Neuronal stem cell (in vitro differentiated cells): ENCODE data around the gene CYP4B1.

ENCODE experiments used
- DNase-seq: peaks from one replicate; pipeline ENCODE4 v3.0.0-alpha.2; 2013; ENCODE audit warnings: low spot score
- H2AFZ ChIP-seq: one replicate; pipeline ENCODE4 v1.6.1; 2013; ENCODE audit warnings: mild to moderate bottlenecking, low read length, inconsistent platforms
- H2AK5ac ChIP-seq: 2 replicates; pipeline ENCODE4 v1.6.1; 2013; ENCODE audit warnings: low read depth, mild to moderate bottlenecking, inconsistent platforms, low read length, moderate library complexity, mixed read lengths
- H2BK120ac ChIP-seq: 2 replicates; pipeline ENCODE4 v1.6.1; 2013; ENCODE audit warnings: low read depth, mild to moderate bottlenecking, inconsistent platforms, low read length, moderate library complexity, mixed read lengths
- H2BK12ac ChIP-seq: one replicate; pipeline ENCODE4 v1.6.1; 2013; ENCODE audit warnings: low read length, inconsistent platforms
- H2BK15ac ChIP-seq: 2 replicates; pipeline ENCODE4 v1.6.1; 2013; ENCODE audit warnings: mild to moderate bottlenecking, low read length, inconsistent platforms, mixed read lengths
- H2BK5ac ChIP-seq: one replicate; pipeline ENCODE4 v1.6.1; 2013; ENCODE audit warnings: inconsistent platforms, mild to moderate bottlenecking, low read length, moderate library complexity
- H3K14ac ChIP-seq: one replicate; pipeline ENCODE4 v1.6.1; 2013; ENCODE audit warnings: low read length, inconsistent platforms
- H3K18ac ChIP-seq: 2 replicates; pipeline ENCODE4 v1.6.1; 2013; ENCODE audit warnings: low read length, inconsistent platforms
- H3K23ac ChIP-seq: 2 replicates; pipeline ENCODE4 v1.6.1; 2013; ENCODE audit warnings: low read depth, mild to moderate bottlenecking, mixed read lengths, low read length, inconsistent platforms; ENCODE audit not compliant: poor library complexity
- H3K27ac ChIP-seq: replicated peaks from 3 replicates; pipeline ENCODE4 v1.5.1; 2013; ENCODE audit warnings: low read length, inconsistent platforms
- H3K27me3 ChIP-seq, 3 experiments: 2 replicates each; pipeline ENCODE4 v1.6.1; 2013; ENCODE audit warnings: low read length in 3 of 3, mild to moderate bottlenecking in 2 of 3, inconsistent platforms in 1 of 3, low read depth in 1 of 3, mixed read lengths in 1 of 3, moderate library complexity in 1 of 3; ENCODE audit not compliant: control insufficient read depth in 3 of 3, insufficient read depth in 3 of 3
- H3K36me3 ChIP-seq, 2 donors: replicated peaks in 1 of 2; 2 replicates each; pipeline ENCODE4 v1.6.1; 2013; ENCODE audit warnings: low read length in 2 of 2; ENCODE audit not compliant: control insufficient read depth in 2 of 2, insufficient read depth in 2 of 2
- H3K4ac ChIP-seq: 2 replicates; pipeline ENCODE4 v1.6.1; 2013; ENCODE audit warnings: inconsistent platforms, mild to moderate bottlenecking, low read length, moderate library complexity
- H3K4me1 ChIP-seq, 2 donors: 1 replicate in 1 of 2; 2 replicates in 1 of 2; pipeline ENCODE4 v1.6.1; 2013; ENCODE audit warnings: low read length in 2 of 2, low read depth in 1 of 2; ENCODE audit not compliant: control insufficient read depth in 2 of 2, insufficient read depth in 1 of 2
- H3K4me2 ChIP-seq: one replicate; pipeline ENCODE4 v1.6.1; 2013; ENCODE audit warnings: mild to moderate bottlenecking, low read length, inconsistent platforms; ENCODE audit not compliant: insufficient read depth, poor library complexity, severe bottlenecking
- H3K4me3 ChIP-seq, 2 donors: 2 replicates each; pipeline ENCODE4 v1.5.1; 2013; ENCODE audit warnings: low read length in 2 of 2, mild to moderate bottlenecking in 2 of 2, inconsistent platforms in 1 of 2, moderate library complexity in 1 of 2
- H3K79me1 ChIP-seq: one replicate; pipeline ENCODE4 v1.6.1; 2013; ENCODE audit warnings: low read depth, mild to moderate bottlenecking, inconsistent platforms, low read length, moderate library complexity
- H3K9ac ChIP-seq: one replicate; pipeline ENCODE4 v1.6.1; 2013; ENCODE audit warnings: mild to moderate bottlenecking, low read depth, low read length, inconsistent platforms; ENCODE audit not compliant: poor library complexity
- H3K9me3 ChIP-seq, 2 donors: replicated peaks in 1 of 2; 2 replicates each; pipeline versions ENCODE3 to v1.6.1; 2013; ENCODE audit warnings: low read length in 2 of 2, mild to moderate bottlenecking in 2 of 2, inconsistent platforms in 1 of 2, low read depth in 1 of 2, mixed read lengths in 1 of 2, moderate library complexity in 1 of 2; ENCODE audit not compliant: control insufficient read depth in 2 of 2, insufficient read depth in 1 of 2
- H4K8ac ChIP-seq: one replicate; pipeline ENCODE4 v1.6.1; 2013; ENCODE audit warnings: low read depth, mild to moderate bottlenecking, inconsistent platforms, low read length, moderate library complexity
- H4K91ac ChIP-seq: one replicate; pipeline ENCODE4 v1.6.1; 2013; ENCODE audit warnings: low read length, low read depth, mild to moderate bottlenecking, inconsistent platforms; ENCODE audit not compliant: poor library complexity
- WGBS, 2 donors: extraction: QIAGEN DNeasy Blood & Tissue Kit; methylation state at CpG; one replicate each; pipeline ENCODE4 v1.1.7; 2013; ENCODE audit warnings: missing lambda C conversion rate in 2 of 2, mixed read lengths in 1 of 2; ENCODE audit not compliant: insufficient read length in 2 of 2, insufficient replicate concordance in 1 of 2; ENCODE audit errors: extremely low coverage in 2 of 2; 5-methylcytosine and 5-hydroxymethylcytosine counted together

CYP4B1 gene

GRCh38 chr1:46801323-46802055 is 2.6 kb downstream of the CYP4B1 start:
- H3K27ac ChIP-seq = no peak overlapping the region
- no peak overlapping the region for H3K4me2 ChIP-seq
- no peak overlapping the region for H3K4me3 ChIP-seq
- no peaks in the 10 kb centered on the region for H3K4me1 ChIP-seq
- no peak overlapping the region for H2AK5ac ChIP-seq
- H2BK5ac ChIP-seq = no peak overlapping the region
- H3K27me3 ChIP-seq = peaks cover 0 to 7% (median 0%) of the 10 kb centered on the region in 3 experiments
- no peaks in the 10 kb centered on the region for H3K79me1 ChIP-seq
- H3K9me3 ChIP-seq = peaks cover 0 to 2% of the 10 kb centered on the region in 2 donors
- H2BK15ac ChIP-seq = no peak overlapping the region
- H3K9ac ChIP-seq = no peak overlapping the region
- WGBS, 2 donors = no CpG with 5 or more reads among the region's 5 CpGs
- no peak overlapping the region for H3K18ac ChIP-seq
- DNase-seq = no peak
- H2BK120ac ChIP-seq = no peak overlapping the region
- no peak overlapping the region for H4K8ac ChIP-seq
- H2BK12ac ChIP-seq = no peak overlapping the region
- H3K4ac ChIP-seq = no peak overlapping the region
- H3K14ac ChIP-seq = no peak overlapping the region
- H3K36me3 ChIP-seq = no peaks in the 10 kb centered on the region
- H4K91ac ChIP-seq = no peak overlapping the region
- no peak overlapping the region for H3K23ac ChIP-seq
- no peak overlapping the region for H2AFZ ChIP-seq

DNA sequence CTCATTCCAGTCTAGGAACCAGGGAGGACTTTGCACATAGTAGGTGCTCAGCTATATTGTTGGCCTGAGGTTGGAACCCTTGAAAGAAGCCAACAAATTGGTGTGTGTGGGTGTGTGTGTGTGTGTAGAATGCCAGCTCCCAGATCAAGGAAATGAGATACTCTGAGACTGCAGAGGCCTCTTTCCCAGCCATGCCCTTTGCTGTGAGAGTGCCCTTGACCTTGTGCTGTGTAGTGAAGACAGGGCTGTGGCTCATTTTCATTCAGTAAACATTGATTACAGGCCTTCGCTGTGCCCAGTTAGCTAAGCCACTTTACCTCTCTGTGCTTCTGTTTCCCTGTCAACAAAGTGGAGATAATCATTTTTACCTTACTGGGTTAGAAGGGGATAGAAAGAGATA is 3.2 kb downstream of the CYP4B1 start:
- no peak for DNase-seq
- Histone ChIP-seq H3K18ac (no peak overlapping the region), H2AK5ac (no peak overlapping the region), H3K36me3 (no peaks in the 10 kb centered on the region), H3K23ac (no peak overlapping the region), H2BK12ac (no peak overlapping the region), H3K27me3 (peaks cover 0 to 7% (median 0%) of the 10 kb centered on the region in 3 experiments), H4K91ac (no peak overlapping the region), H3K4ac (no peak overlapping the region), H3K4me2 (no peak overlapping the region), H2BK120ac (no peak overlapping the region), H3K4me3 (no peak overlapping the region), H3K79me1 (no peaks in the 10 kb centered on the region), H2BK15ac (no peak overlapping the region), H2AFZ (no peak overlapping the region), H2BK5ac (no peak overlapping the region), H3K9ac (no peak overlapping the region), H3K27ac (no peak overlapping the region), H4K8ac (no peak overlapping the region), H3K4me1 (no peaks in the 10 kb centered on the region), H3K14ac (no peak overlapping the region), H3K9me3 (peaks cover 0 to 2% of the 10 kb centered on the region in 2 donors)
- WGBS, 2 donors = no CpG with 5 or more reads among the region's 1 CpG

GRCh38 chr1:46802901-46803574 is 4.2 kb downstream of the CYP4B1 start:
- H3K9me3 ChIP-seq = peaks cover 0 to 2% of the 10 kb centered on the region in 2 donors
- no peak overlapping the region for H3K23ac ChIP-seq
- no peak overlapping the region for H2BK15ac ChIP-seq
- WGBS, 2 donors = no CpG with 5 or more reads among the region's 6 CpGs
- H4K91ac ChIP-seq = no peak overlapping the region
- no peak overlapping the region for H3K14ac ChIP-seq
- H3K4me2 ChIP-seq = no peak overlapping the region
- H3K79me1 ChIP-seq = no peaks in the 10 kb centered on the region
- no peak overlapping the region for H3K18ac ChIP-seq
- no peak overlapping the region for H3K4ac ChIP-seq
- H4K8ac ChIP-seq = no peak overlapping the region
- H2BK12ac ChIP-seq = no peak overlapping the region
- DNase-seq = no peak
- no peak overlapping the region for H3K27ac ChIP-seq
- peaks cover 0 to 7% (median 0%) of the 10 kb centered on the region in 3 experiments for H3K27me3 ChIP-seq
- H2AFZ ChIP-seq = no peak overlapping the region
- H3K4me3 ChIP-seq = peak overlapping the region in 1 of 2 donors; percentile 31
- H2BK120ac ChIP-seq = no peak overlapping the region
- no peaks in the 10 kb centered on the region for H3K4me1 ChIP-seq
- no peaks in the 10 kb centered on the region for H3K36me3 ChIP-seq
- no peak overlapping the region for H3K9ac ChIP-seq
- no peak overlapping the region for H2AK5ac ChIP-seq
- H2BK5ac ChIP-seq = no peak overlapping the region
